Measurements from ENCODE around the gene ELMOD3. TPM values are rescaled to one million over a fixed set of nuclear protein-coding genes. Genes with fewer than 3 reads are reported as not detected.
A peak's percentile ranks its signal among the peaks of the same experiment; 100 is the strongest.

The ELMOD3 gene
- polyA plus RNA-seq, 1 of the 3 experiments (the other 2 are of a cell fraction) = 15.4 TPM

DNA sequence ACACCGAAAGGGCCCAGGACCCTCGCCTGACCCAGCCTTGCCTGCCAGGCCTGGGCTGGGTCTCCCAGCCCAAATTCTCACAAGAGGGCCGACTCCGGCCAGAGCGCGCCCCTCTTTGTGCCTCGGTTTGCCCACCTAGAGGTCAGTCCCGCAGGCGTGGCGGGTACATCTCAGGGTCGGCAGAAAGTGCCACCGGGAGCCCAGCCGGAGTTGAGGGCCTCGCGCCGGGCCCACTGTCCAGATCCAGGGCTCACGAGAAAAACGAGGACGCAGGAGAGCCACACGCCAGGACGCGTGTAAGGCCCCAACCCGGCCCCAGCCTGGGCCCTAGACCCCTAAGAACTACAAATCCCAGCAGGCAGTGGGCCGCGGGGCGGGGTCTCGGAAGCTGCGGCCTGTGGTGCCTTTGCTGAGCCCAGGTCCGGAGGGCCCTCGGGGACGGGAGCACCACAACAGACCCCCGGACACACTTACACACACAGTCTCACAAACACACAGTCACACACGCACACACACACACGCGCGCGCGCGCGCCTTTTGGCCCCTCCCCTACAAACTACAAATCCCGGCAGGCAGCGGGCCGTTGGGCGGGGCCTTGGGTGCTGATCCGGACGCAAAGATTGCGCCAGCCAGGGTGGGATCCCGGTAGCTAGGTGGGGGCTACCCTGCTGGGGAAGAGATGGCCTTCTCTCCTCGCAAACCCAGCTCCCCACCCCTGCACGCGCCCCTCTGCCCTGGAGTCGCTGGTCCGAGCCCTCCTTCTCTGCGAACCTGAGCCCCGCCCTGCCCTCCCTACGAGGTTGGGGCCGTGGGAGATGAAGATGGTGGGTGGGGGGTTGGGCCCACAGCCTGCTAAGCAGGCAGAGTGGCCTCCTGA is 63.8 kb downstream of the ELMOD3 start, which contains the start of gene SH2D6 (continued):
- no peak for TF ChIP-seq TEAD4 (IDR thresholded peaks at IDR 0.05; ENCODE audit: borderline replicate concordance, insufficient read depth)
- no peak for TF ChIP-seq NFIC (IDR thresholded peaks at IDR 0.05; ENCODE audit: borderline replicate concordance)
- TF ChIP-seq RCOR1 (IDR thresholded peaks at IDR 0.05; ENCODE audit: low read length) = no peak
- TF ChIP-seq RFX5 (IDR thresholded peaks at IDR 0.05; ENCODE audit: low read length) = no peak
- no peak for TF ChIP-seq SMC3 (IDR thresholded peaks at IDR 0.05; ENCODE audit: low read depth, low read length)
- no peak for TF ChIP-seq RAD21 (IDR thresholded peaks at IDR 0.05; ENCODE audit: low read length)
- peak; percentile 43; the same call in 1 of the 2 replicates for TF ChIP-seq POLR2AphosphoS5 (IDR thresholded peaks at IDR 0.05; ENCODE audit: low read depth, low read length)
- 0 out of 2 replicates have a peak, but pooled peaks have one; percentile 13 for TF ChIP-seq FOXJ3 (CRISPR knock-in tag; IDR thresholded peaks at IDR 0.05)
- TF ChIP-seq YY1 (IDR thresholded peaks at IDR 0.05; ENCODE audit: low read depth) = peak; percentile 65; the same call in 1 of the 2 replicates
- TF ChIP-seq, protein P1, sequence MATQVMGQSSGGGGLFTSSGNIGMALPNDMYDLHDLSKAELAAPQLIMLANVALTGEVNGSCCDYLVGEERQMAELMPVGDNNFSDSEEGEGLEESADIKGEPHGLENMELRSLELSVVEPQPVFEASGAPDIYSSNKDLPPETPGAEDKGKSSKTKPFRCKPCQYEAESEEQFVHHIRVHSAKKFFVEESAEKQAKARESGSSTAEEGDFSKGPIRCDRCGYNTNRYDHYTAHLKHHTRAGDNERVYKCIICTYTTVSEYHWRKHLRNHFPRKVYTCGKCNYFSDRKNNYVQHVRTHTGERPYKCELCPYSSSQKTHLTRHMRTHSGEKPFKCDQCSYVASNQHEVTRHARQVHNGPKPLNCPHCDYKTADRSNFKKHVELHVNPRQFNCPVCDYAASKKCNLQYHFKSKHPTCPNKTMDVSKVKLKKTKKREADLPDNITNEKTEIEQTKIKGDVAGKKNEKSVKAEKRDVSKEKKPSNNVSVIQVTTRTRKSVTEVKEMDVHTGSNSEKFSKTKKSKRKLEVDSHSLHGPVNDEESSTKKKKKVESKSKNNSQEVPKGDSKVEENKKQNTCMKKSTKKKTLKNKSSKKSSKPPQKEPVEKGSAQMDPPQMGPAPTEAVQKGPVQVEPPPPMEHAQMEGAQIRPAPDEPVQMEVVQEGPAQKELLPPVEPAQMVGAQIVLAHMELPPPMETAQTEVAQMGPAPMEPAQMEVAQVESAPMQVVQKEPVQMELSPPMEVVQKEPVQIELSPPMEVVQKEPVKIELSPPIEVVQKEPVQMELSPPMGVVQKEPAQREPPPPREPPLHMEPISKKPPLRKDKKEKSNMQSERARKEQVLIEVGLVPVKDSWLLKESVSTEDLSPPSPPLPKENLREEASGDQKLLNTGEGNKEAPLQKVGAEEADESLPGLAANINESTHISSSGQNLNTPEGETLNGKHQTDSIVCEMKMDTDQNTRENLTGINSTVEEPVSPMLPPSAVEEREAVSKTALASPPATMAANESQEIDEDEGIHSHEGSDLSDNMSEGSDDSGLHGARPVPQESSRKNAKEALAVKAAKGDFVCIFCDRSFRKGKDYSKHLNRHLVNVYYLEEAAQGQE (IDR thresholded peaks at IDR 0.05; ENCODE audit: low read depth, low read length) = no peak
- TF ChIP-seq, protein P2, sequence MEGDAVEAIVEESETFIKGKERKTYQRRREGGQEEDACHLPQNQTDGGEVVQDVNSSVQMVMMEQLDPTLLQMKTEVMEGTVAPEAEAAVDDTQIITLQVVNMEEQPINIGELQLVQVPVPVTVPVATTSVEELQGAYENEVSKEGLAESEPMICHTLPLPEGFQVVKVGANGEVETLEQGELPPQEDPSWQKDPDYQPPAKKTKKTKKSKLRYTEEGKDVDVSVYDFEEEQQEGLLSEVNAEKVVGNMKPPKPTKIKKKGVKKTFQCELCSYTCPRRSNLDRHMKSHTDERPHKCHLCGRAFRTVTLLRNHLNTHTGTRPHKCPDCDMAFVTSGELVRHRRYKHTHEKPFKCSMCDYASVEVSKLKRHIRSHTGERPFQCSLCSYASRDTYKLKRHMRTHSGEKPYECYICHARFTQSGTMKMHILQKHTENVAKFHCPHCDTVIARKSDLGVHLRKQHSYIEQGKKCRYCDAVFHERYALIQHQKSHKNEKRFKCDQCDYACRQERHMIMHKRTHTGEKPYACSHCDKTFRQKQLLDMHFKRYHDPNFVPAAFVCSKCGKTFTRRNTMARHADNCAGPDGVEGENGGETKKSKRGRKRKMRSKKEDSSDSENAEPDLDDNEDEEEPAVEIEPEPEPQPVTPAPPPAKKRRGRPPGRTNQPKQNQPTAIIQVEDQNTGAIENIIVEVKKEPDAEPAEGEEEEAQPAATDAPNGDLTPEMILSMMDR (IDR thresholded peaks at IDR 0.05) = no peak
- no peak for TF ChIP-seq TAF1 (IDR thresholded peaks at IDR 0.05; ENCODE audit: borderline replicate concordance, low read depth, low read length)
- no peak for TF ChIP-seq EP300 (IDR thresholded peaks at IDR 0.05; ENCODE audit: borderline replicate concordance in 1 of 2, low read depth in 1 of 2, low read length in 1 of 2)
